ENCODE measurements around the gene SCFD2.

Gene SCFD2

GRCh38 chr4:53307819-53308780 is 57.8 kb downstream of the SCFD2 start:
- no peak for TF ChIP-seq GATA3 (IDR thresholded peaks at IDR 0.05; ENCODE audit: low read depth, low read length)
- TF ChIP-seq GATA2 (IDR thresholded peaks at IDR 0.05; ENCODE audit: low read depth, low read length): no peak

GRCh38 chr4:53307210-53307609 is 58.7 kb downstream of the SCFD2 start:
- TF ChIP-seq GATA2 (IDR thresholded peaks at IDR 0.05; ENCODE audit: low read depth, low read length) (no peak), GATA3 (IDR thresholded peaks at IDR 0.05; ENCODE audit: low read depth, low read length) (no peak)

GRCh38 chr4:53306729-53307128 is 59.1 kb downstream of the SCFD2 start:
- TF ChIP-seq GATA3 (IDR thresholded peaks at IDR 0.05; ENCODE audit: low read depth, low read length): no peak
- TF ChIP-seq GATA2 (IDR thresholded peaks at IDR 0.05; ENCODE audit: low read depth, low read length): no peak

- TF ChIP-seq GATA2 (IDR thresholded peaks at IDR 0.05; ENCODE audit: low read depth, low read length): no peak
- no peak for TF ChIP-seq GATA3 (IDR thresholded peaks at IDR 0.05; ENCODE audit: low read depth, low read length)
These were observed 84.4 kb downstream of the SCFD2 start for GRCh38 chr4:53281438-53281837.

GRCh38 chr4:53280846-53281245 is 85.0 kb downstream of the SCFD2 start:
- TF ChIP-seq GATA2 (IDR thresholded peaks at IDR 0.05; ENCODE audit: low read depth, low read length) (no peak), GATA3 (IDR thresholded peaks at IDR 0.05; ENCODE audit: low read depth, low read length) (no peak)

GRCh38 chr4:53274609-53275268 is 91.1 kb downstream of the SCFD2 start:
- TF ChIP-seq GATA2 (IDR thresholded peaks at IDR 0.05; ENCODE audit: low read depth, low read length) (no peak), GATA3 (IDR thresholded peaks at IDR 0.05; ENCODE audit: low read depth, low read length) (no peak)

DNA sequence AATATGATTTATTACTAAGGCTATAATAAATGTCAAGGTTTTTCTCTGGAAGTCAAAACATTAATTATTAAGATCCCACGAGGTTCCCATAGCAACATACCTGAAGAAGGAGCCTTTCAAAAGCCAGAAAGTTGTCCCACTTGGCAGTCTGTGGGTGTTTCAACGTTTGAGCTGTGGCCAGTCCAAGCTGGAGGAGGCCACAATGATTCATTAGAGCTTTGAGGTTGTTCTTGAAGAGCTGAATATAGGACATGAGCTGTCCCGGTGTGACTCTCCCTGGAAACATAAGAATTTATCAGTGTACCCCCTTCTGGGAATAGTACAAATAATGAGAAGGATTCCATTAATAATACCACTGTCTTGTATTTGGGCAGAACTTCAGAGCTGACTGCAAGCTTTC is 92.1 kb downstream of the SCFD2 start:
- TF ChIP-seq GATA2 (IDR thresholded peaks at IDR 0.05; ENCODE audit: low read depth, low read length): no peak
- no peak for TF ChIP-seq GATA3 (IDR thresholded peaks at IDR 0.05; ENCODE audit: low read depth, low read length)

DNA sequence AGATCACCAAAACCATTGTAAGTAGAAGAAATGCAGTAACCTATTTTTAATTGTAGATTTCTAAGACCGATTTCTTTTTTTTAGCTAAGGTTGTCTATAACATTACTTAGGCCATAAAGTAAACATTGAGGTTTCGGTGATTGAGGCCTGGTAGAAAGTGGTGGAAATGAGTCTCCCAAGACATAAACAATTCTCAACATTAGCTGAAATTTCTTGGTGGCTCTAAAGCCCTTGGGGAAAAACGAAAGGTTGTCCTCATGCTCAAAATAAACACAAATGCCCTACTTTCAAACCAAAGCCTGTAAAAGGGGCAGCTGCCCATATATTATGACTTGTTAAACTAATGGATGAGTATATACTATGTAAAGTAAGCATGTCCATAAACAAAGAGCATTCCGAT is 98.8 kb downstream of the SCFD2 start:
- TF ChIP-seq GATA3 (IDR thresholded peaks at IDR 0.05; ENCODE audit: low read depth, low read length) (no peak), GATA2 (IDR thresholded peaks at IDR 0.05; ENCODE audit: low read depth, low read length) (no peak)

DNA sequence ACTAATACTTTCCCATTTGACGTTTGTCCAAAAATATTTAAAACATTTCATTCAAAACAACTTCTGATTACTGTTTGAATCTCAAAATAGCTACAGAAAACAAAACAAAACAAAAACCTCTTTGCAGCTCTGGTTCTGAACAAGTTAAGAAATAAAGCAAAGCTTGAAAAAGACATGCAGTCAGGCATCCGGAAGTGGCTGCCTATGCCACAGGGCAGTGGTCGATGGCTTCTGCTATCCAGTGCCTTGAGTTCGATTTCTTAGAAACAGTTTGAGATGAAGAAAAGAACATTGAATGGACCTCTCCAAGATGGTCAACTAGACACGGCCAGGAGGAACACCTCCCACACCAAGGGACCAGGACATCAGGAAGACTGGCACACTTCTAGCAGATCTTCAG is 125.3 kb downstream of the SCFD2 start:
- TF ChIP-seq GATA2 (IDR thresholded peaks at IDR 0.05; ENCODE audit: low read depth, low read length) (no peak), GATA3 (IDR thresholded peaks at IDR 0.05; ENCODE audit: low read depth, low read length) (no peak)

- TF ChIP-seq GATA2 (IDR thresholded peaks at IDR 0.05; ENCODE audit: low read depth, low read length): no peak
- no peak for TF ChIP-seq GATA3 (IDR thresholded peaks at IDR 0.05; ENCODE audit: low read depth, low read length)
These were observed 130.3 kb downstream of the SCFD2 start for GRCh38 chr4:53235547-53235946.

GRCh38 chr4:53234669-53235068 is 131.2 kb downstream of the SCFD2 start:
- no peak for TF ChIP-seq GATA2 (IDR thresholded peaks at IDR 0.05; ENCODE audit: low read depth, low read length)
- TF ChIP-seq GATA3 (IDR thresholded peaks at IDR 0.05; ENCODE audit: low read depth, low read length): no peak

DNA sequence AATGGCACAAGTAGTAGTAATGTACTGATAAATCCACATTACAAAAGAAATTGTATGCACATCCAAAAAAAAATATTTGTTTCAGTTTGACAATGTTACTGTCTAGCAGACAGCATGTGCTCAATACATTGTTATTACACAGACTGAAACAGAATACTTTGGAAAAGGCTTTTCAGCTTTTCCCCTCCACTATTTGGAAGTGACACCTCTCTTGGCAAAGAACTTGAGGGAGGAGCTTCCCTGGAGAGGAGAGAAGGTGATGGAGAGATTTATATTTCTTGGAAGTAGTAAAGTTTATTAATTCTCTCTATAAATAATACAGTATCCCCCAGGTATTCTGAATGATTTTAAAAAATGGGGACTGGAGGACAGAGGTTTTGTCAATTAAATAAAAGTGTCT is 131.8 kb downstream of the SCFD2 start:
- TF ChIP-seq GATA2 (IDR thresholded peaks at IDR 0.05; ENCODE audit: low read depth, low read length) (no peak), GATA3 (IDR thresholded peaks at IDR 0.05; ENCODE audit: low read depth, low read length) (no peak)

DNA sequence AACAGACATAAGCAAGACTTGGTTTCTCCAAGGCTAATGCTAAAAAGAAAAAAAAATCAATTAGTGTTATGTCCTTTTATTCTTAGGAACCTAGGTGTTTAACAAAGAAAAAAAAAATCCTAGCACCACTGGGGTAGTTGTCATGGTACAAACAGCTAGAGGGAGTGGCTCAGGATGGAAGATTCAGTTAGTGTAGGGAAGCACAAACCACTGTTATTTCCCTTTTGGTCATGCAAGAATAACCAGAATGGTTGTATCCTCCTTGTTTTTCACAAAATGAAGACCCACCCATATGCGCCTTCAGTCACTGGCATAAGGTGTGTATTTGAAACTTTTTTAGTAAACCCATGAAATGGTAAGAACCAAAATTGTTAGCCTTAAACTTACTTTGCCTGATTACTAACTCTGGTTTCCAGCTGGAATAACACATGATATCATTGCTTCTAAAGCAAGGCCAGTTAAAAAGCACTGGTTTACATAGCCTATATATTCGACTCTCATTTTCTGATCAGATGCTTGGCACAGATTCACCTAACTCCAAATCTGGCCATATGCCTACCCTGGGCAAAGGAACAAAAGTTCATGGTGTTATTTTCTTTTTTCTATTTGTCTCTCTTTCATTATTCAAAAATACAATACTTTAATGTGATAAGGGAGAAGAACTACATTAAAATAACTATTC is 132.6 kb downstream of the SCFD2 start:
- TF ChIP-seq GATA3 (IDR thresholded peaks at IDR 0.05; ENCODE audit: low read depth, low read length) (no peak), GATA2 (IDR thresholded peaks at IDR 0.05; ENCODE audit: low read depth, low read length) (no peak)

DNA sequence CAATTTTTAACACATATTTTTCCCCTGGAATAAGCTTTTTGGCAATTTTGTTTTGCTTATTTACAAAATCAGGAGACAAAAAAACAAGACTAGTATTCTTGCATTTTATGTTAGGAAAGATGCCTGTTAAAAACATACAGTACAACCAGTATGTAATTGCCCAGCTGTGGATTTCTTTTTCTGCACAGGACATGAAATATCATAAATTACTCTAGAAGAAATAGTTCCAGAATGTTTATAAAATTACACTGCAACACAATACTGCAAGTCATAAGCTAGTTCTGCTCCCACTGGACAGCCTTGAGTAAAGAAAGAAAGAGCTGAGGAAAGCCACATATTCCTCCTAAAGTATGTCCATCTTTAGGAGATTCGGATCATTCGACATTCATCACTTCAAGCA is 133.5 kb downstream of the SCFD2 start:
- TF ChIP-seq GATA3 (IDR thresholded peaks at IDR 0.05; ENCODE audit: low read depth, low read length): no peak
- TF ChIP-seq GATA2 (IDR thresholded peaks at IDR 0.05; ENCODE audit: low read depth, low read length): no peak

Measured in SH-SY5Y (cell line).